NCI-H82 treated with DMSO at 0.1 percent for 48 hours (cell line): ENCODE measurements around the gene ZFP90.

Source experiments
- DNase-seq: peaks from one replicate; lab custom pipeline; 2025; ENCODE audit not compliant: unreplicated experiment; lab: John Stamatoyannopoulos, UW

Gene ZFP90

GRCh38 chr16:68577352-68577853 lies 38.3 kb downstream of the ZFP90 start:
- no peak for DNase-seq

GRCh38 chr16:68590201-68590994 lies 51.3 kb downstream of the ZFP90 start:
- DNase-seq: no peak

- no peak for DNase-seq
These were observed 53.6 kb downstream of the ZFP90 start for GRCh38 chr16:68592466-68593337.

GRCh38 chr16:68596266-68596665 lies 57.2 kb downstream of the ZFP90 start:
- DNase-seq: no peak

- no peak for DNase-seq
These were observed 60.5 kb downstream of the ZFP90 start for GRCh38 chr16:68599586-68599985.

- no peak for DNase-seq
These were observed 66.7 kb downstream of the ZFP90 start for GRCh38 chr16:68605746-68606145.

GRCh38 chr16:68607443-68607842 lies 68.4 kb downstream of the ZFP90 start:
- no peak for DNase-seq

GRCh38 chr16:68608330-68608729 lies 69.2 kb downstream of the ZFP90 start:
- no peak for DNase-seq

- no peak for DNase-seq
These were observed 73.9 kb downstream of the ZFP90 start for GRCh38 chr16:68612996-68613395.

- DNase-seq: no peak
These were observed 78.6 kb downstream of the ZFP90 start for GRCh38 chr16:68617734-68618133.
